ENCODE data around the gene TMEM91. TPM values are rescaled to one million over a fixed set of nuclear protein-coding genes. Genes with fewer than 3 reads are reported as not detected.

Gene TMEM91
- total and polyA plus RNA-seq, 2 of the 8 experiments (the other 6 are each of a cell fraction or from before 2014, with no cell fraction given): 5.3 to 7.4 TPM

DNA sequence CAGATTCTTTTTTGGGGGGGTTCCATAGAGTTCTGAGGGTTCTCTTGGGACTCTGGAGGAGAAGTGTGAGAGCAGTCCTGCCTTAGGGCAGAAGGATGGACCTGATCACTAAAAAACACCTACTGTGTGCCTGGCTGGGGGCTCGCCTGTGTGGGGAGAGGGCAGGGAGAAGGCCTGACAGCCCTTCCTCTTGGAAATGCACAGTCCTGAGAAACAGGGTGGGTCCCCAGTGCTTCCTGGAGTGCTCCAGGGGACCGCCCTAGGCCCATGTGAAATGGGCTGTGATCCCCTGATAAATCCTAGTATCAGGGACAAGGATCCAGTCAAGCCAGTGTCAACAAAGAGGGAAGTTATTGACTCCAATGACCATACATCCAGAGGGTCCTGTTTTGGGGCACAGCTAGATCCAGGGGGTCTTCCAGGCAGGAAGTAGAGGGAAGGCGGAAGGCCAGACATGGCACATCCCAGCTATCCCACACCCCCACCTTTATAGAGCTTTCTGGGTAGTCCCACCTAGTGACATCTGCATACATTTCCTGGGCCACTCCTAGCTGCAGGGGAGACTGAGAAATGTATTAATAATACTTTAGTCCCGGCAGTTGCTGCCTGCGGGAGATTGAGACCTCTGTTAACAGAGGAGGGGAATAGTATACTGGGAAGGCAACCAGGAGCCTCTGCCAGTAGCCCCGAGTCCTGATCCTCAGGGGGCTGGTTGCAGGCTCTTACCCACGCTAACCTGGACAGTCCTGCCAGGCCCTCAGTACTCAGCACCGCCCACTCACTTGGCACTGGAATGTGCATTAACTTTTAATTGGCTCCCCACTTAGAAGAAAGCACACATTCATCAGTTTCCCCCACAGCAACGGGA lies 35.0 kb downstream of the TMEM91 start (continued):
- TF ChIP-seq, protein P1, sequence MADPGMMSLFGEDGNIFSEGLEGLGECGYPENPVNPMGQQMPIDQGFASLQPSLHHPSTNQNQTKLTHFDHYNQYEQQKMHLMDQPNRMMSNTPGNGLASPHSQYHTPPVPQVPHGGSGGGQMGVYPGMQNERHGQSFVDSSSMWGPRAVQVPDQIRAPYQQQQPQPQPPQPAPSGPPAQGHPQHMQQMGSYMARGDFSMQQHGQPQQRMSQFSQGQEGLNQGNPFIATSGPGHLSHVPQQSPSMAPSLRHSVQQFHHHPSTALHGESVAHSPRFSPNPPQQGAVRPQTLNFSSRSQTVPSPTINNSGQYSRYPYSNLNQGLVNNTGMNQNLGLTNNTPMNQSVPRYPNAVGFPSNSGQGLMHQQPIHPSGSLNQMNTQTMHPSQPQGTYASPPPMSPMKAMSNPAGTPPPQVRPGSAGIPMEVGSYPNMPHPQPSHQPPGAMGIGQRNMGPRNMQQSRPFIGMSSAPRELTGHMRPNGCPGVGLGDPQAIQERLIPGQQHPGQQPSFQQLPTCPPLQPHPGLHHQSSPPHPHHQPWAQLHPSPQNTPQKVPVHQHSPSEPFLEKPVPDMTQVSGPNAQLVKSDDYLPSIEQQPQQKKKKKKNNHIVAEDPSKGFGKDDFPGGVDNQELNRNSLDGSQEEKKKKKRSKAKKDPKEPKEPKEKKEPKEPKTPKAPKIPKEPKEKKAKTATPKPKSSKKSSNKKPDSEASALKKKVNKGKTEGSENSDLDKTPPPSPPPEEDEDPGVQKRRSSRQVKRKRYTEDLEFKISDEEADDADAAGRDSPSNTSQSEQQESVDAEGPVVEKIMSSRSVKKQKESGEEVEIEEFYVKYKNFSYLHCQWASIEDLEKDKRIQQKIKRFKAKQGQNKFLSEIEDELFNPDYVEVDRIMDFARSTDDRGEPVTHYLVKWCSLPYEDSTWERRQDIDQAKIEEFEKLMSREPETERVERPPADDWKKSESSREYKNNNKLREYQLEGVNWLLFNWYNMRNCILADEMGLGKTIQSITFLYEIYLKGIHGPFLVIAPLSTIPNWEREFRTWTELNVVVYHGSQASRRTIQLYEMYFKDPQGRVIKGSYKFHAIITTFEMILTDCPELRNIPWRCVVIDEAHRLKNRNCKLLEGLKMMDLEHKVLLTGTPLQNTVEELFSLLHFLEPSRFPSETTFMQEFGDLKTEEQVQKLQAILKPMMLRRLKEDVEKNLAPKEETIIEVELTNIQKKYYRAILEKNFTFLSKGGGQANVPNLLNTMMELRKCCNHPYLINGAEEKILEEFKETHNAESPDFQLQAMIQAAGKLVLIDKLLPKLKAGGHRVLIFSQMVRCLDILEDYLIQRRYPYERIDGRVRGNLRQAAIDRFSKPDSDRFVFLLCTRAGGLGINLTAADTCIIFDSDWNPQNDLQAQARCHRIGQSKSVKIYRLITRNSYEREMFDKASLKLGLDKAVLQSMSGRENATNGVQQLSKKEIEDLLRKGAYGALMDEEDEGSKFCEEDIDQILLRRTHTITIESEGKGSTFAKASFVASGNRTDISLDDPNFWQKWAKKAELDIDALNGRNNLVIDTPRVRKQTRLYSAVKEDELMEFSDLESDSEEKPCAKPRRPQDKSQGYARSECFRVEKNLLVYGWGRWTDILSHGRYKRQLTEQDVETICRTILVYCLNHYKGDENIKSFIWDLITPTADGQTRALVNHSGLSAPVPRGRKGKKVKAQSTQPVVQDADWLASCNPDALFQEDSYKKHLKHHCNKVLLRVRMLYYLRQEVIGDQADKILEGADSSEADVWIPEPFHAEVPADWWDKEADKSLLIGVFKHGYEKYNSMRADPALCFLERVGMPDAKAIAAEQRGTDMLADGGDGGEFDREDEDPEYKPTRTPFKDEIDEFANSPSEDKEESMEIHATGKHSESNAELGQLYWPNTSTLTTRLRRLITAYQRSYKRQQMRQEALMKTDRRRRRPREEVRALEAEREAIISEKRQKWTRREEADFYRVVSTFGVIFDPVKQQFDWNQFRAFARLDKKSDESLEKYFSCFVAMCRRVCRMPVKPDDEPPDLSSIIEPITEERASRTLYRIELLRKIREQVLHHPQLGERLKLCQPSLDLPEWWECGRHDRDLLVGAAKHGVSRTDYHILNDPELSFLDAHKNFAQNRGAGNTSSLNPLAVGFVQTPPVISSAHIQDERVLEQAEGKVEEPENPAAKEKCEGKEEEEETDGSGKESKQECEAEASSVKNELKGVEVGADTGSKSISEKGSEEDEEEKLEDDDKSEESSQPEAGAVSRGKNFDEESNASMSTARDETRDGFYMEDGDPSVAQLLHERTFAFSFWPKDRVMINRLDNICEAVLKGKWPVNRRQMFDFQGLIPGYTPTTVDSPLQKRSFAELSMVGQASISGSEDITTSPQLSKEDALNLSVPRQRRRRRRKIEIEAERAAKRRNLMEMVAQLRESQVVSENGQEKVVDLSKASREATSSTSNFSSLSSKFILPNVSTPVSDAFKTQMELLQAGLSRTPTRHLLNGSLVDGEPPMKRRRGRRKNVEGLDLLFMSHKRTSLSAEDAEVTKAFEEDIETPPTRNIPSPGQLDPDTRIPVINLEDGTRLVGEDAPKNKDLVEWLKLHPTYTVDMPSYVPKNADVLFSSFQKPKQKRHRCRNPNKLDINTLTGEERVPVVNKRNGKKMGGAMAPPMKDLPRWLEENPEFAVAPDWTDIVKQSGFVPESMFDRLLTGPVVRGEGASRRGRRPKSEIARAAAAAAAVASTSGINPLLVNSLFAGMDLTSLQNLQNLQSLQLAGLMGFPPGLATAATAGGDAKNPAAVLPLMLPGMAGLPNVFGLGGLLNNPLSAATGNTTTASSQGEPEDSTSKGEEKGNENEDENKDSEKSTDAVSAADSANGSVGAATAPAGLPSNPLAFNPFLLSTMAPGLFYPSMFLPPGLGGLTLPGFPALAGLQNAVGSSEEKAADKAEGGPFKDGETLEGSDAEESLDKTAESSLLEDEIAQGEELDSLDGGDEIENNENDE (IDR thresholded peaks at IDR 0.05; ENCODE audit: insufficient replicate concordance, low read length): no peak
- no peak for TF ChIP-seq TBP (IDR thresholded peaks at IDR 0.05; ENCODE audit: low read depth, low read length)
- TF ChIP-seq, protein P2, sequence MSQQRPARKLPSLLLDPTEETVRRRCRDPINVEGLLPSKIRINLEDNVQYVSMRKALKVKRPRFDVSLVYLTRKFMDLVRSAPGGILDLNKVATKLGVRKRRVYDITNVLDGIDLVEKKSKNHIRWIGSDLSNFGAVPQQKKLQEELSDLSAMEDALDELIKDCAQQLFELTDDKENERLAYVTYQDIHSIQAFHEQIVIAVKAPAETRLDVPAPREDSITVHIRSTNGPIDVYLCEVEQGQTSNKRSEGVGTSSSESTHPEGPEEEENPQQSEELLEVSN (IDR thresholded peaks at IDR 0.05): no peak
- no peak for TF ChIP-seq YY1 (IDR thresholded peaks at IDR 0.05; ENCODE audit: low read depth, low read length)
- TF ChIP-seq BCL11A (IDR thresholded peaks at IDR 0.05; ENCODE audit: low read depth in 2 of 2, low read length in 2 of 2): no peak
- no peak for TF ChIP-seq HDAC6 (IDR thresholded peaks at IDR 0.05; ENCODE audit: low read depth, low read length)
- no peak for TF ChIP-seq EGR1 (IDR thresholded peaks at IDR 0.05; ENCODE audit: borderline replicate concordance, low read depth, low read length)
- no peak for TF ChIP-seq SRF (IDR thresholded peaks at IDR 0.05; ENCODE audit: low read depth, low read length)
- no peak for TF ChIP-seq POLR2A (IDR thresholded peaks at IDR 0.05; ENCODE audit: control extremely low read depth in 1 of 2, low read depth in 2 of 2, low read length in 2 of 2)
- TF ChIP-seq SAP30 (IDR thresholded peaks at IDR 0.05; ENCODE audit: insufficient read depth, insufficient replicate concordance, low read length): no peak

Measured in H1 (cell line).